OCI-LY7 (cell line): ENCODE results near the gene GGA3. TPM values are rescaled to one million over a fixed set of nuclear protein-coding genes. Genes with fewer than 3 reads are reported as not detected.

Experiments used
- BruUV-seq: library from RNA; stranded (reverse); fragments of 400-500 nt; replicated peaks from 2 replicates; lab custom pipeline; 2021; lab: Mats Ljungman, UMichigan
- CTCF ChIA-PET: fragments of 300-600 bp; sonication (Branson Sonifier 250); formaldehyde crosslinking; loops from one replicate; lab custom pipeline; 2022; ENCODE audit warnings: antibody characterized with exemption; ENCODE audit not compliant: unreplicated experiment; lab: Charles Lee
- POLR2A ChIA-PET: fragments of 300-600 bp; sonication (Branson Sonifier 250); formaldehyde crosslinking; loops from one replicate; lab custom pipeline; 2022; ENCODE audit warnings: antibody characterized with exemption; lab: Charles Lee
- DNase-seq: peaks from one replicate; pipeline ENCODE4 v3.0.0-alpha.2; 2015; ENCODE audit warnings: low spot score
- H2AFZ ChIP-seq: fragments of 200-600 bp; sonication (generic), shearing (Covaris generic); 2 replicates; pipeline ENCODE4 v1.6.1; 2014; ENCODE audit warnings: mild to moderate bottlenecking, antibody characterized with exemption, low read length, moderate library complexity
- H3K27ac ChIP-seq: fragments of 200-600 bp; sonication (generic); 2 replicates; pipeline ENCODE4 v1.5.1; 2014; ENCODE audit warnings: mixed run types, low read depth, mild to moderate bottlenecking, moderate library complexity, low read length, inconsistent platforms; ENCODE audit not compliant: poor library complexity, severe bottlenecking
- H3K36me3 ChIP-seq: fragments of 200-600 bp; sonication (generic); 2 replicates; pipeline ENCODE4 v1.6.1; 2014; ENCODE audit warnings: mild to moderate bottlenecking, antibody characterized with exemption, low read length, moderate library complexity, mixed read lengths; ENCODE audit not compliant: insufficient read depth
- H3K4me1 ChIP-seq: fragments of 200-600 bp; sonication (generic); 2 replicates; pipeline ENCODE4 v1.5.1; 2014; ENCODE audit warnings: mild to moderate bottlenecking, low read length; ENCODE audit not compliant: insufficient read depth, poor library complexity, severe bottlenecking
- H3K4me2 ChIP-seq: fragments of 200-600 bp; sonication (generic); 2 replicates; pipeline ENCODE4 v1.6.1; 2014; ENCODE audit warnings: mild to moderate bottlenecking, low read length
- H3K4me3 ChIP-seq: fragments of 200-600 bp; sonication (generic); 2 replicates; pipeline ENCODE4 v1.5.1; 2014; ENCODE audit warnings: mild to moderate bottlenecking, low read depth, low read length; ENCODE audit not compliant: poor library complexity, severe bottlenecking
- H3K79me2 ChIP-seq: fragments of 200-600 bp; sonication (generic); 2 replicates; pipeline ENCODE4 v1.6.1; 2016; ENCODE audit warnings: low read depth, mild to moderate bottlenecking, low read length, moderate library complexity, mixed read lengths; ENCODE audit not compliant: insufficient read depth
- H3K9me2 ChIP-seq: fragments of 200-600 bp; sonication (generic); 2 replicates; pipeline ENCODE4 v1.6.1; 2016; ENCODE audit warnings: mild to moderate bottlenecking, low read length, mixed read lengths; ENCODE audit not compliant: insufficient read depth
- H3K9me3 ChIP-seq: fragments of 200-600 bp; sonication (generic); 2 replicates; pipeline ENCODE4 v1.6.1; 2014; ENCODE audit warnings: mild to moderate bottlenecking, mixed run types, low read length, mixed read lengths
- H4K20me1 ChIP-seq: fragments of 200-600 bp; sonication (generic); 2 replicates; pipeline ENCODE4 v1.6.1; 2014; ENCODE audit warnings: mild to moderate bottlenecking, antibody characterized with exemption, low read length, moderate library complexity, mixed read lengths; ENCODE audit not compliant: insufficient read depth
- CTCF ChIP-seq: fragments of 200-600 bp; sonication (generic); conservative IDR thresholded peaks from 2 replicates; pipeline ENCODE4 v1.5.1; 2014; ENCODE audit warnings: mild to moderate bottlenecking, antibody characterized with exemption, low read length, moderate library complexity, mixed read lengths
- EZH2phosphoT487 ChIP-seq: fragments of 200-600 bp; sonication (generic); IDR thresholded peaks from 2 replicates; pipeline ENCODE4 v1.6.1; 2018; ENCODE audit warnings: low read depth, borderline replicate concordance, mild to moderate bottlenecking, mixed run types, antibody characterized with exemption, low read length, moderate library complexity, mixed read lengths
- intact Hi-C: fragments of 100-400 bp; cut with micrococcal nuclease; formaldehyde crosslinking; loops from one replicate; pipeline ENCODE4 v1.10.0; 2022; ENCODE audit not compliant: unreplicated experiment
- total RNA-seq, 2 experiments: library from RNA; depleted of rRNA in 1 of 2; stranded (reverse); fragments of >200 nt in 1 of 2; shearing (Covaris generic) in 1 of 2; gene quantifications; 2 replicates each; pipeline ENCODE4 v1.2.3, GENCODE V29; 2014 to 2022

Gene GGA3
- total RNA-seq, 2 experiments from 2014 or later, result 77.6 to 106 TPM

DNA sequence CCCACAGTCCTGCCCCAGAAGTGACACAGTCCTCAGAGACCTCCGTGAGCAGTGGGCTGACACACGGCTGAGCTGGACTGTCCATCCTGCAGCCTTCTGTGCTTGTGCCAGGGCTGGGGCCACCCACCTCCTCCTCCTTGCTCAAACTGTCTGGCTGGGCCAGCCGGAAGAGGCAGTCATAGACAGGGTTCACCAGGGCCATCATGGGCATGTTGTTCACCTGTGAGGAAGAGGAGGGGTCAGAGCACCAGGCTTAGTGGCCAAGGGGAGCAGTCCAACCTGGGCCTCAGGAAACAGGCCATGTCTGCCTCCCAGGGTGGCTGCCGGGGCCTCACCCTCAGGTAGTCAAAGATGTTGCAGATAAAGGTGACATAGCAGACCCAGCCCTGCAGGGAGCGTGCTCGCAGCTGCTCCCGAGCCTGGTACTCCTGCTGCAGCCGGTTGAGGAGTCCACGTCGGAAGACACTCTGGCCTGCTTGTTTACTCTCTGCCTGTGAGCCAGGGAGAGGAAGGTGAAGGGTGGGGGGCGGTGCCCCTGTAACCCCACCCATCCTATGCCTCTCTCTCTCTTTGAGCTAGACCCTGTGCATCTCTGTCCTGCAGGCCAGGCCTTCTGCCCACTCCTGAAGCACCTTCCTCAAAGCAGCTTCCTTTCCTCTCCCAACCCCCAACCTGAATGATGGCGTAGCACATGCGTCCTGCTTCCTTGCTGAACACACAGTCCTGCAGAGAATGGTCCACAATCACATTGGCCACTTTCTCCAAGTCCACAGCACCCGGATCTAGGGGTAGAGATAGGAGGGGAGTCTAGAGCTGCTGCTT is 6.2 kb upstream of the GGA3 start:
- POLR2A ChIA-PET, result interaction anchor here (0.7 kb wide), 2 partner anchors 21 to 519 kb away, joined by 3 to 7 read pairs; no protein-coding TSS in a partner anchor
- DNase-seq, result no peak
- intact Hi-C loops, result no loop called here
- no peaks in the 10 kb centered on the region for H4K20me1 ChIP-seq
- H3K36me3 ChIP-seq, result peaks cover 57% of the 10 kb centered on the region
- TF ChIP-seq CTCF (peak; percentile 29; the same call in 1 of the 2 replicates), EZH2phosphoT487 (no peak)
- peaks cover 38% of the 10 kb centered on the region for H3K4me1 ChIP-seq
- no peak overlapping the region for H3K4me3 ChIP-seq
- H3K4me2 ChIP-seq, result no peak overlapping the region
- CTCF ChIA-PET, result no interaction called here
- H3K27ac ChIP-seq, result no peak overlapping the region
- H3K9me3 ChIP-seq, result no peaks in the 10 kb centered on the region
- H3K79me2 ChIP-seq, result peaks cover 39% of the 10 kb centered on the region
- H3K9me2 ChIP-seq, result no peaks in the 10 kb centered on the region
- BruUV-seq, result no TSS peak
- no peak overlapping the region for H2AFZ ChIP-seq

GRCh38 chr17:75267153-75267410 is 5.7 kb upstream of the GGA3 start:
- ChIA-PET POLR2A (interaction anchor here (0.7 kb wide), 1 partner anchor 20 kb away, joined by 7 read pairs; no protein-coding TSS in a partner anchor), CTCF (no interaction called here)
- Histone ChIP-seq H3K4me1 (peaks cover 35% of the 10 kb centered on the region), H2AFZ (no peak overlapping the region), H3K79me2 (peaks cover 39% of the 10 kb centered on the region), H3K27ac (no peak overlapping the region), H4K20me1 (no peaks in the 10 kb centered on the region), H3K36me3 (peaks cover 52% of the 10 kb centered on the region), H3K9me2 (no peaks in the 10 kb centered on the region), H3K9me3 (no peaks in the 10 kb centered on the region), H3K4me3 (no peak overlapping the region), H3K4me2 (no peak overlapping the region)
- DNase-seq, result no peak
- TF ChIP-seq EZH2phosphoT487, result no peak
- no peak for TF ChIP-seq CTCF
- intact Hi-C loops, result no loop called here
- BruUV-seq, result no TSS peak
